ENCODE measurements around the gene AGPAT1. TPM values are rescaled to one million over a fixed set of nuclear protein-coding genes. Genes with fewer than 3 reads are reported as not detected.

Gene AGPAT1
- total RNA-seq, 1 experiment from 2014 or later: 84.5 TPM

DNA sequence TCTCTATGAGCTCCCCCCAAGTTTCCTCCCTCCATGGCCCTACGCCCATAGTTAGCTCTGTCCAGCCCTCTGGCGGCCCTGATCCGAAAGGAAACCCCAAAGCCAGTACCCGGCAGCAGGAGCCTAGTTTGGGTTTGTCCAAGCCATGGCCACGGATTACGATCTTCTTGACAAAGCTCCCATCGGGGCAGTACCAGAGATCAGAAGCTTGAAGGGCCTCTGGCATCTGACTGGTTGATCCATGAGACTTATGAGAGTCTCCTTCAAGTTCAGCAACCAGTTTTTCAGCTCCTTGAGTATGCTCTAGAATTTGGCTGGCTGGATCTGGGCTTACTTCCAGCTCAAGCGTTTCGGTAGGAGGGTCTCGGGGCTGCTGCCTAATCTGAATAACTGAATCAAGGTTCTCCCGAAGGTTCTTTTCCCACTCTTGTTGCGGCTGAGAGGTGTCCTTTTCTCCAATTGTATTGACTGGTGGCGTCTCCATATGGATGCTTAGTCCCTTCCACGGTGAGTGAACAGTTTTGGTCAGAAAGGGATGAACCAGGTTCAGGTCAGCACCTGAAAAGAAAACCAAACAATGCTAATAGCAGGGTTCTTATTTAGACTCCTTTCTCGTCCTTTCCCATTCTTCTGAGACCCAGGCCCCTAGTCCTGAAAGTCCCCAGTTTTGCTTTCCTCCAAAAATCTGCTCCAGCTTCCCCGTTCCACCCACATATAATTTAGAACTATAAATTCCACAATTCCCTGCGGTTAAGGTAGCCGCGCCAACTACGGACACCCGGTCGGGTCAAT is 46.4 kb downstream of the AGPAT1 start:
- H3K4me1 Mint-ChIP-seq: peaks cover 23% of the 10 kb centered on the region
- peak overlapping the region; percentile 95 for H3K4me3 Mint-ChIP-seq
- H3K36me3 Mint-ChIP-seq: peaks cover 7% of the 10 kb centered on the region
- CTCF ChIA-PET: interaction anchor here (0.6 to 6.1 kb wide), 12 partner anchors 9 to 824 kb away, joined by 3 to 63 read pairs (median 6); partner anchors contain the start of genes EGFL8 and PRRT1
- no peaks in the 10 kb centered on the region for H3K9me3 Mint-ChIP-seq
- POLR2A ChIA-PET: interaction anchor here (0.5 to 1.9 kb wide), 8 partner anchors 17 to 1917 kb away, joined by 3 to 5 read pairs (median 4); no protein-coding TSS in a partner anchor
- H3K27ac Mint-ChIP-seq: peak overlapping the region; percentile 93
- no peak for ATAC-seq
- H3K27me3 Mint-ChIP-seq (ENCODE audit: low read depth): peaks cover 12% of the 10 kb centered on the region
- DNase-seq (ENCODE audit: low spot score): no peak
- TF ChIP-seq ESRRA (CRISPR knock-in tag; IDR thresholded peaks at IDR 0.05; ENCODE audit: borderline replicate concordance) (no peak), TEAD4 (CRISPR knock-in tag; IDR thresholded peaks at IDR 0.05) (no peak), TEAD1 (CRISPR knock-in tag; IDR thresholded peaks at IDR 0.05) (no peak), GABPB1 (CRISPR knock-in tag; IDR thresholded peaks at IDR 0.05) (no peak), NFATC4 (CRISPR knock-in tag; IDR thresholded peaks at IDR 0.05) (no peak), HMGA2 (CRISPR knock-in tag; IDR thresholded peaks at IDR 0.05) (no peak), SMAD4 (CRISPR knock-in tag; IDR thresholded peaks at IDR 0.05) (no peak), CREM (CRISPR knock-in tag; IDR thresholded peaks at IDR 0.05) (no peak), ZBTB21 (CRISPR knock-in tag; IDR thresholded peaks at IDR 0.05; ENCODE audit: borderline replicate concordance) (no peak)
- TF ChIP-seq, protein P1, sequence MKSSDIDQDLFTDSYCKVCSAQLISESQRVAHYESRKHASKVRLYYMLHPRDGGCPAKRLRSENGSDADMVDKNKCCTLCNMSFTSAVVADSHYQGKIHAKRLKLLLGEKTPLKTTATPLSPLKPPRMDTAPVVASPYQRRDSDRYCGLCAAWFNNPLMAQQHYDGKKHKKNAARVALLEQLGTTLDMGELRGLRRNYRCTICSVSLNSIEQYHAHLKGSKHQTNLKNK (CRISPR knock-in tag; IDR thresholded peaks at IDR 0.05): no peak
- TF ChIP-seq, protein P2, sequence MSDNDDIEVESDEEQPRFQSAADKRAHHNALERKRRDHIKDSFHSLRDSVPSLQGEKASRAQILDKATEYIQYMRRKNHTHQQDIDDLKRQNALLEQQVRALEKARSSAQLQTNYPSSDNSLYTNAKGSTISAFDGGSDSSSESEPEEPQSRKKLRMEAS (CRISPR knock-in tag; IDR thresholded peaks at IDR 0.05): no peak
- TF ChIP-seq, protein P3, sequence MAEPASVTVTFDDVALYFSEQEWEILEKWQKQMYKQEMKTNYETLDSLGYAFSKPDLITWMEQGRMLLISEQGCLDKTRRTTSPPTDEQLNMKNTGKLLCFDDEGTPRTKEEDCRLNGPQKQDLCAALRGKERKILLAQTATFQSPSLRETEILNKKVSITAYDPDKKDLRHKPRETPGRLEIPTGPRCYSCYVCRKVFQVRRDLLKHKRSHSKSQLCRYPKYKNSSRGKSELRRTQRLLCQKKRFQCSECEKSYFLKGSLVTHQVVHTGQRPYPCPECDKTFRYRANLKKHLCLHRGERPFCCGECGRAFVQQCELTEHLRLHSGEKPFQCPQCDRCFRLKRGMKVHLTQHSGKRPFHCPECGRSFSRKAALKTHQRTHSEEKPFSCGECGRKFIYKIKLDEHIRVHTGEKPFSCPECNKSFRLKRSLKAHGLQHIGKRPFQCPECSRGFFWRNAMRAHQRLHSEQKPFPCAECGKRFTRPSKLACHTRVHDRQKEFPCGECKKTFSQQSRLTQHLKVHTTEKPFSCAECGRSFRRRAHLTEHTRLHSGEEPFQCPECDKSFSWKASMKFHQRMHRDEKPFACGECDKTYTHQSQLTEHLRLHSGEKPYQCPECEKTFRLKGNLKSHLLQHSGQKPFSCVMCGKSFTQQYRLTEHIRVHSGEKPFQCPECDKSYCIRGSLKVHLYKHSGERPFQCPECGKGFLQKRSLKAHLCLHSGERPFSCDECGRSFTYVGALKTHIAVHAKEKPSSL (CRISPR knock-in tag; conservative IDR thresholded peaks at IDR 0.05): no peak
- TF ChIP-seq, protein P4, sequence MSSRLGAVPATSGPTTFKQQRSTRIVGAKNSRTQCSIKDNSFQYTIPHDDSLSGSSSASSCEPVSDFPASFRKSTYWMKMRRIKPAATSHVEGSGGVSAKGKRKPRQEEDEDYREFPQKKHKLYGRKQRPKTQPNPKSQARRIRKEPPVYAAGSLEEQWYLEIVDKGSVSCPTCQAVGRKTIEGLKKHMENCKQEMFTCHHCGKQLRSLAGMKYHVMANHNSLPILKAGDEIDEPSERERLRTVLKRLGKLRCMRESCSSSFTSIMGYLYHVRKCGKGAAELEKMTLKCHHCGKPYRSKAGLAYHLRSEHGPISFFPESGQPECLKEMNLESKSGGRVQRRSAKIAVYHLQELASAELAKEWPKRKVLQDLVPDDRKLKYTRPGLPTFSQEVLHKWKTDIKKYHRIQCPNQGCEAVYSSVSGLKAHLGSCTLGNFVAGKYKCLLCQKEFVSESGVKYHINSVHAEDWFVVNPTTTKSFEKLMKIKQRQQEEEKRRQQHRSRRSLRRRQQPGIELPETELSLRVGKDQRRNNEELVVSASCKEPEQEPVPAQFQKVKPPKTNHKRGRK (CRISPR knock-in tag; IDR thresholded peaks at IDR 0.05; ENCODE audit: borderline replicate concordance): no peak
- TF ChIP-seq, protein P5, sequence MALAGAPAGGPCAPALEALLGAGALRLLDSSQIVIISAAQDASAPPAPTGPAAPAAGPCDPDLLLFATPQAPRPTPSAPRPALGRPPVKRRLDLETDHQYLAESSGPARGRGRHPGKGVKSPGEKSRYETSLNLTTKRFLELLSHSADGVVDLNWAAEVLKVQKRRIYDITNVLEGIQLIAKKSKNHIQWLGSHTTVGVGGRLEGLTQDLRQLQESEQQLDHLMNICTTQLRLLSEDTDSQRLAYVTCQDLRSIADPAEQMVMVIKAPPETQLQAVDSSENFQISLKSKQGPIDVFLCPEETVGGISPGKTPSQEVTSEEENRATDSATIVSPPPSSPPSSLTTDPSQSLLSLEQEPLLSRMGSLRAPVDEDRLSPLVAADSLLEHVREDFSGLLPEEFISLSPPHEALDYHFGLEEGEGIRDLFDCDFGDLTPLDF (CRISPR knock-in tag; IDR thresholded peaks at IDR 0.05): no peak

DNA sequence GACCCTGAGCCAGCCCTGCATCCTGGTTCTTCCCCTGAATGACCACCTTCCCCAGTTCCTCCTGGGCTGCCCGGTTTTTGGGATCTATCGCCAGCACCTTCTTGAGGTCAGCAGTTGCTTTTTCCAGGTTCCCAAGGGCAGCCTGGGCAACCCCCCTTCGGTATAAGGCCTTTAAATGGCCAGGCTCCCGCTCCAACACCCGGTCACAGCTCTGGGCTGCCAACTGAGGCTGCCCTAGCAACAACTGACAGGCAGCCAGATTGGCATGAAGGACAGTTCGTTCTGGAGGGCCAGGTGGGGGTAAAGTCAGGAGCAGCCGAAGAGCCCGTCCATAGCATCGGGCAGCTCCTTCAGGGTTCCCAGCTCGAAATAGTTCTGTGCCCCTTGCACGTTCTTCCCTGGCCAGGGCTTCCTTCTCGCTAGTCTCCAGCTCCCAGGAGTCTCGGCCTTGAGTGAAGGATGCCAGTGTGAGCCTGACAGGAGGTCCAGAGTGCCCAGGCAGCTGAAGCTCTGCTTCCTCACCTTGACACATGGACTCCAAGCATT is 47.1 kb downstream of the AGPAT1 start:
- peak overlapping the region; percentile 89 for H3K27ac Mint-ChIP-seq

More for the DNA sequence above, 47.1 kb downstream of the AGPAT1 start:
- Mint-ChIP-seq H3K36me3 (peaks cover 13% of the 10 kb centered on the region), H3K4me1 (peaks cover 23% of the 10 kb centered on the region), H3K9me3 (no peaks in the 10 kb centered on the region), H3K4me3 (peak overlapping the region; percentile 99), H3K27me3 (ENCODE audit: low read depth) (peaks cover 6% of the 10 kb centered on the region)
- DNase-seq (ENCODE audit: low spot score) (no peak), ATAC-seq (no peak)
- TF ChIP-seq ZNF317 (CRISPR knock-in tag; IDR thresholded peaks at IDR 0.05; ENCODE audit: borderline replicate concordance, low read depth): no peak
- ChIA-PET POLR2A (interaction anchor here (0.8 to 1.9 kb wide), 2 partner anchors 17 to 25 kb away, joined by 4 to 5 read pairs; no protein-coding TSS in a partner anchor), CTCF (interaction anchor here (0.6 to 6.1 kb wide), 9 partner anchors 11 to 856 kb away, joined by 3 to 63 read pairs (median 9); partner anchors contain the start of gene EGFL8)

Measured in WTC11 (cell line).